GF-D8 (cell line): ENCODE measurements around the gene LRTM1.

Experiments used
- DNase-seq: peaks from one replicate; lab custom pipeline; 2025; lab: John Stamatoyannopoulos, UW

Gene LRTM1

GRCh38 chr3:54928046-54928770 is at the start of gene LRTM1:
Gene LRTM1 (minus strand): TSS chr3:54928059. CDS start chr3:54927911, 148 bp downstream.
- DNase-seq, result no peak

DNA sequence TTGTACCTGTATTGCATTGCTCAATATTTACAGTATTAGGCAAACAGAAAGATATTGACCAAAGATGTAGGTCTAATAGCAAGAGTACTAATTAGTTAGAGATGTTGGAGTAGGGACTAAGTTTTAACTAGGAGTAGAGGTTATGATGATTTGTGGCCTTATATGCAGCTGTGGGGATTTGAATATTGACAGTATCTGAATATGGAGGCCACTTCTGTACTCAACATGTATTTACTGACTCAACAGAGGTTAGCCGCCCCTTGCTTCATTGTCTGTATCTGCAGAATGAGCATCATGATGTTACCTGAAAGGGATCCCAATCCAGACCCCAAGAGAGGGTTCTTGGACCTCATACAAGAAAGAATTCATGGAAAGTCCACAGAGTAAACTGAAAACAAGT is 49.6 kb upstream of the LRTM1 start:
- no peak for DNase-seq

- no peak for DNase-seq
These were observed 43.0 kb upstream of the LRTM1 start for GRCh38 chr3:54970895-54971294.

- DNase-seq, result no peak
These were observed 41.8 kb upstream of the LRTM1 start for GRCh38 chr3:54969652-54970051.

- DNase-seq, result no peak
These were observed 40.8 kb upstream of the LRTM1 start for GRCh38 chr3:54968546-54969172.

GRCh38 chr3:54967731-54968161 is 39.9 kb upstream of the LRTM1 start:
- DNase-seq, result no peak

GRCh38 chr3:54966979-54967378 is 39.1 kb upstream of the LRTM1 start:
- no peak for DNase-seq

- no peak for DNase-seq
These were observed 37.9 kb upstream of the LRTM1 start for GRCh38 chr3:54965746-54966145.

DNA sequence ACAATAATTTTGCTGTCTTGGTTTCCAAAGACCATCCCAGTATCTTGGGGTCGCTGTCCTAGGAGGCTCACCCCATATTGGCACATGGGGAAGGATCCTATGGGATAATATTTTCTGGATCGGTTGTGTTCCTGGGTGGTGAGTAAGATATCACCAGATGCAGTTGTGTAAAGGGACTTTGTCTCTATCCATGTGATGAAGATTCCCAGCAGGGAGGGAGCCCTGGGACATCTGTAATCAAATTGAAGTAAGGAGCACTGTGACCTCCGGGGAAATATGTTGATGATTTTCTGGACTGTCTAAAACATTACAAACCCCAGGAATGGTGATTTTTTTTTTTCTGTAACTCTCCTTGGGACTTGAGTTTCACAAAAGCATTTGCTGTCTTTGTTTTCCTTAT is 36.2 kb upstream of the LRTM1 start:
- no peak for DNase-seq

GRCh38 chr3:54963641-54964040 is 35.8 kb upstream of the LRTM1 start:
- DNase-seq, result no peak

DNA sequence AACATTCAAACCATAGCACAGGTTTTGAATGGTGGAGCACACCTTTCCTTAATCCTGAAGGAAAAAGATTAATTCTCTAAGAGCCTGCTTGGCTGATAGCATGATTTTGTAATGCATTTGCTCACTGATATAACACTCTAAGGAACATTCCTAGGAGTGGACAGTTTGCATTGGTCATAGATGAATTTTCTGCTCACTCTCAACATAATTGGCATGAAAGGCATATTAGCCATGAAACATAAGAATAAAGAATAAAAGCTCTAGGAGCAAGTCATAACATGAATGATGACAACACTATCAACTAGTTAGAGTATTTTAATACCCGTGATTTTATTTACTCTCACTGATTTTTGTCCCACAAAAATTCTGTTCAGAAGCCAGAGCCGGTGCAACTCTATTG is 34.3 kb upstream of the LRTM1 start:
- no peak for DNase-seq

DNA sequence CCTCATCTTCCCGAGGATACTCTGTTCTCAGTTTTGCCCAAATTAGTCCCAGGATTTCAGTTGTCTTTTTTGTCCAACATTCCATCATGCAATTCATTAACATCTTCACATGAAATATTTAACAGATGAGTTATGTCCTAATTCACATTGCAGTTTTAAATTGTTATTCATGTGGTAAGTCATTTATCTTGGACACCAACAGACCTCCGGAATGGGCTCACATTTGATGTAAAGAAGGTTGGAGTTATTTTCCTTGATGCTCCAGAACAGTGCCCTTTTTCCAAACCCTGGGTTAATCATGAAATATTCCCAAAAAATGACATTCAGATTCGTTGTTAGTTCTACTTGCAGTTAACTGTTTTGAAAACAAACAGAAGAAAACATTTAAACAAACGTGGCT is 32.8 kb upstream of the LRTM1 start:
- no peak for DNase-seq

DNA sequence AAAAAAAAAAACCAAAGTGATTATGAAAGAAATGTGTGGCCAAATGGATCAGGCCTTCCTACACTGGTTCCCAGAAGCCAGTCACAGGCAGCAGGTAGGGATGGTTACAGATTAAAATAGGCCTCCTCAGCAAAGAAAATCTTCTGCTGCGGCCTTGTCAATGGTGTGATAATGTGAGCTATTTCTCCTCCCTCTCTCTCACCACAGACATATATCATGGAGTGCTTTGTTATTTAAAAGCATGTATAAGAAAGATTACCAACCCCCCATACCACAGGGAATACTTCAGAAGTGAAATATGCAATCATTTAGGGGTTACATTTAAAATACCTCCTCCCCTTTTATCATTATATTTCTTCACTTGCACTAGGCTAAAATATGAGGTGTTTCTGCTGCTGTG is 32.2 kb upstream of the LRTM1 start:
- no peak for DNase-seq

DNA sequence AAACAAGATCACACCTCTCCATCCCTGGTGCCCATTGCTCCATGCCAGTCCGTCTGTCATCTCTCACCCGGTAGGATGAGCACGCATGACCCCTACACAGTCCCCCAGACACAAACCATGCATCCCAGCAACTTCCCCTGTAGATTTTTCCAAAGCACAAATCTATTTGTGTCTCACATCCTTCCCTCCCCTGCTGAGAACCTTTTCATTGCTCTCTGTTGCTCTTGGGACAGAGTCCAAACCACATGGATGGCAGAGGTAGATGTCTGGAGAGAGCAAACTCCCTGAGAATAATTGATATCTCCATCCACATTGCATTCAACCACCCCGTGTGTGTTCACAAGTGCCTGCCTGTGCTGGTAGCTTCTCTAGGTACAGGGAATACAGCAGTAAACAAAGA is 29.9 kb upstream of the LRTM1 start:
- DNase-seq, result no peak

GRCh38 chr3:54955941-54956340 is 28.1 kb upstream of the LRTM1 start:
- DNase-seq, result no peak

GRCh38 chr3:54955496-54955895 is 27.6 kb upstream of the LRTM1 start:
- no peak for DNase-seq

DNA sequence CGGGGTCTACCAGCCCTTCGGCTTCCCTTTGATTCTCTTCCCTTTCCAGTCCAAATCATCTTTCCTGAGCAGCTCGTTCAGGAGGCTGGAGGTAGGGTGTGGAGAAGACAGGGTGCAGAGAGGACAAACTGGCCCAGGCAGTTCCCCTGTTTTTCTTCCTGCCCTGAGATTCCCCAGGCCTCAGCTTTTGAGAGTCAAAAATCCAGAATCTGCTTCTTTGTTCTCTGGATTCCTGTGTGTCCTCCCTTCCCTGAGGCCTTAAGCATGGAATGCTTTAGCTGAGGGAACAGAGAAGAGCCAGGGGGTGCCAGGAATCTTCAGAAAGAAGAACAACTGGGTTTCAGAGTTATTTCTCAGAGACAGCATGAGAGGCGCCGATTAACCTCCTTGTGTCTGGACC is 26.7 kb upstream of the LRTM1 start:
- DNase-seq, result no peak

GRCh38 chr3:54954022-54954421 is 26.2 kb upstream of the LRTM1 start:
- DNase-seq, result no peak

GRCh38 chr3:54951405-54951804 is 23.5 kb upstream of the LRTM1 start:
- no peak for DNase-seq

DNA sequence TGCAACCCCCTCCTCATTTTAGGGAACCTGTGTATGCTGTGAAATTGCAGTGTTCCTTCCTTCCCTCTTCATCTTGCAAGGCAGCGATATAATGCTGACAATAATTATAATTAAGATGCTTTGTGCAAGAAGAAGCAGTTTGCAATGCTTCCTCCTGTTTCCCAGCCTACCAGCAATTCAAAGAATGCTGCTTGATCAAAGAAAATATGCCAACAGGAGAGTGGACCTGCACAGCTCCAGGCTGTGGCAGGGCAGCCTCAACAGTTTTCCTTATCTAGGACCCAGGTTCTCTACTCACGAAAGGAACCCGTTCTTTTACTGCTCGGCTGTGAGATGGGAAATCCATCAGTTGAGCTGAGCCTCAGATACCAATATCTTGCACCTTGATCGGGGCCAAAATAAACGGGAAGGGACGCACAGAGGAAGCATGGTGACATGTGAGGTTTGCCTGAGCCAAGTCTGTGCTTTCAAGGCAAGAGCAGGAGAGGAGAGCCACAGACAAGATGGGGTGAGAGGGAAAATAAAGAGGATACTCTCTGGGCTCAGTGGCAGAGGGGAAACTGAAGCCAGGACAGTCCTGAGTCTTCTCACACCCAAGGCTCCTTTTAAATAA is 22.6 kb upstream of the LRTM1 start:
- DNase-seq, result no peak

DNA sequence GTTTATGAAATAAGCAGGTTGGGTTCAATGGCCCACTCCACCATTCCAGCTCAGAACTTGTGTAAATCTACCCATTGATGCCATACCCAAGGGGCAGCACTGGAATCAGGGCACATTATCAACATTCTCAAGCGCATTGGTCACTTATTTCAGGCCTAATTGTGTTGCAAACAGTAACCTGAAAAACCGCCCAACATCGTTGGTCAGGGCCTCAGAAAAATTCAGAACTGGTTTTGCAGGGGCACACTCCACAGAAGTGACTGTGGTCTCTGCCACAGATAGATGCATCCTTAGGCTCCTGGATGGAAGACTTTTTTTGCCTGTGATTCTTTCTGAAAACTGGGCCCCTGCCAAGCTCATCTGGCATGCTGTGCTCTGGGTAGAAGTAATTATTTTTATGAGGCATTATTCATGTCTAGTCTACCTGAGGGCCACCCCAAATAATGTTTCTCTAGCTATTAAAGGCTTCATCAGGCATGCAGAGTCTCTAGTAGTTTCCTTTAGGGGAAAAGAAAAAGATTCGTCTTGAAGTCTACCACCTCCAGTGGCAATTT is 21.7 kb upstream of the LRTM1 start:
- DNase-seq, result no peak

GRCh38 chr3:54941690-54942362 is 14.0 kb upstream of the LRTM1 start:
- DNase-seq, result no peak

DNA sequence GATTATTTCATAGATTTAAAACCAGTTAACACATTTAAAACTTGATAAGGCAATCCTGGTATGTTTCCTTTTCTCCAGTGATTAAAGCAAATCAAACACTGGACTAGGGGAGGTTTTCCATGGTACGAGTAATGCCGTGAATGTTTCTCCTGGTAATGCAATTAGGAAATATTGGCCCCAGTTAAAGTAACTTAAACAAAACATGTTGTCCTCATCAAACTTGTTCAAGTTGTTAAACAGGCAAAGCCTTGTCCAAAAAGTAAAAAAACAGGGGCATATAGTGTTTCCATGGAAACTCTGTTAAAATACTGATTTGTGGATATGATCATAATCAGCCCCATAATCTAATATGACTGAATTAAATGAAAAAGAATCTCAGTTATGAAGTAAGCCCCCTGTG is 13.1 kb upstream of the LRTM1 start:
- DNase-seq, result no peak
